ENCODE results near the gene GLIPR1. TPM values are rescaled to one million over a fixed set of nuclear protein-coding genes. Genes with fewer than 3 reads are reported as not detected.

The GLIPR1 gene
- total and polyA plus RNA-seq, 2 donors from 2014 or later, result 2.3 to 20.6 TPM

DNA sequence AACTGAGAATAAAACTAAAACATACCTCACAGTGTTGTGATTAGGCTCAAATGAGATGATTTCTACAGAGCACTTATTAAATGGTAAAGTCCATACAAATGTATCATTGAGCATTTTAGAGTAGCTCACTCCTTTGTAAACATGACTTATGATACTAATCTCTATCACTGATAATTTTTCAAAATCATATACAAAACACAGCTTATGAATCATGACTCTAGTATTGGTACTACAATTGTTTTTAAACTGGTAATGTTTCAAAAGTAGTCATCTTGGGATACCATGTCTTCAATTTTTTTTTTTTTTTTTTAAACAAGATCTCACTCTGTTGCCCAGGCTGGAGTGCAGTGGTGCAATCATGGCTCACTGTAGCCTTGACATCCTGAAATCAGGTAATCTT is 70.9 kb downstream of the GLIPR1 start:
- DNase-seq, result no peak
- Histone ChIP-seq H3K9me3 (ENCODE audit: control insufficient read depth in 2 of 3, insufficient read depth in 1 of 3, low read length in 3 of 3) (no peaks in the 10 kb centered on the region), H3K4me1 (ENCODE audit: control insufficient read depth in 2 of 3, insufficient read depth in 2 of 3, low read depth in 1 of 3, low read length in 3 of 3) (no peaks in the 10 kb centered on the region), H3K9ac (ENCODE audit: low read length in 3 of 3) (no peak overlapping the region), H3K4me3 (ENCODE audit: low read length in 3 of 3) (no peak overlapping the region), H3K36me3 (ENCODE audit: control insufficient read depth in 2 of 3, insufficient read depth in 3 of 3, low read length in 3 of 3) (no peaks in the 10 kb centered on the region), H3K27me3 (ENCODE audit: control insufficient read depth, insufficient read depth, low read length) (no peaks in the 10 kb centered on the region), H3K27ac (ENCODE audit: low read depth in 2 of 2, low read length in 2 of 2) (no peak overlapping the region)
- TF ChIP-seq, protein P1, sequence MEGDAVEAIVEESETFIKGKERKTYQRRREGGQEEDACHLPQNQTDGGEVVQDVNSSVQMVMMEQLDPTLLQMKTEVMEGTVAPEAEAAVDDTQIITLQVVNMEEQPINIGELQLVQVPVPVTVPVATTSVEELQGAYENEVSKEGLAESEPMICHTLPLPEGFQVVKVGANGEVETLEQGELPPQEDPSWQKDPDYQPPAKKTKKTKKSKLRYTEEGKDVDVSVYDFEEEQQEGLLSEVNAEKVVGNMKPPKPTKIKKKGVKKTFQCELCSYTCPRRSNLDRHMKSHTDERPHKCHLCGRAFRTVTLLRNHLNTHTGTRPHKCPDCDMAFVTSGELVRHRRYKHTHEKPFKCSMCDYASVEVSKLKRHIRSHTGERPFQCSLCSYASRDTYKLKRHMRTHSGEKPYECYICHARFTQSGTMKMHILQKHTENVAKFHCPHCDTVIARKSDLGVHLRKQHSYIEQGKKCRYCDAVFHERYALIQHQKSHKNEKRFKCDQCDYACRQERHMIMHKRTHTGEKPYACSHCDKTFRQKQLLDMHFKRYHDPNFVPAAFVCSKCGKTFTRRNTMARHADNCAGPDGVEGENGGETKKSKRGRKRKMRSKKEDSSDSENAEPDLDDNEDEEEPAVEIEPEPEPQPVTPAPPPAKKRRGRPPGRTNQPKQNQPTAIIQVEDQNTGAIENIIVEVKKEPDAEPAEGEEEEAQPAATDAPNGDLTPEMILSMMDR (IDR thresholded peaks at IDR 0.05; ENCODE audit: borderline replicate concordance, extremely low read depth, insufficient read depth), result no peak
- no peak for FAIRE-seq
- intact Hi-C loops (cut with DNase I), result no loop called here

DNA sequence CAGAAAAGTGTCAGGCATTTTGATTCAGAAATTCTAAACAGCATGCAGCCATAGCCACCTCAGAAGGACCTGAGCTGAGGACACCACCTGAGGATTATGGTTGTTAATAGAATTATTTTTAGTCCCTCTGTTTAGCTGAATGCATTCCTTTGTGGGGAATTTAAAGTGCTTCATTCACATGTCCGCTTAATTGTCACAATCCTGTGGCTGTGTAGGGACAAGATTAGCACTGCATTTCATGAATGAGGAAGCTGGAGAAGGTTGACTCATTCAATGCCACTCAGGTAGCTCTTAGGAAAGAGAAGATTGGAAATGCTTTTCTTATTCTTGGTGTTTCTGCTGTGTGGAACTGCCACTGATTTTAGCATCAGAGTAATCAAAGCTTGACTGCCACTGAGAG is 72.8 kb downstream of the GLIPR1 start:
- intact Hi-C loops (cut with DNase I), result no loop called here
- DNase-seq, result no peak
- H3K27me3 ChIP-seq (ENCODE audit: control insufficient read depth, insufficient read depth, low read length), result no peaks in the 10 kb centered on the region
- TF ChIP-seq, protein P1 (IDR thresholded peaks at IDR 0.05; ENCODE audit: borderline replicate concordance, extremely low read depth, insufficient read depth), result no peak
- H3K9me3 ChIP-seq (ENCODE audit: control insufficient read depth in 2 of 3, insufficient read depth in 1 of 3, low read length in 3 of 3), result no peaks in the 10 kb centered on the region
- no peak for FAIRE-seq
- H3K9ac ChIP-seq (ENCODE audit: low read length in 3 of 3), result no peak overlapping the region
- no peaks in the 10 kb centered on the region for H3K4me1 ChIP-seq (ENCODE audit: control insufficient read depth in 2 of 3, insufficient read depth in 2 of 3, low read depth in 1 of 3, low read length in 3 of 3)
- no peak overlapping the region for H3K27ac ChIP-seq (ENCODE audit: low read depth in 2 of 2, low read length in 2 of 2)
- no peak overlapping the region for H3K4me3 ChIP-seq (ENCODE audit: low read length in 3 of 3)
- H3K36me3 ChIP-seq (ENCODE audit: control insufficient read depth in 2 of 3, insufficient read depth in 3 of 3, low read length in 3 of 3), result no peaks in the 10 kb centered on the region

Other genes starting within 250 kb of the GLIPR1 start
- 14.1 TPM for gene CAPS2, start 150.4 kb upstream of the GLIPR1 start, total RNA-seq
- 5.9 TPM for gene CAPS2, start 150.4 kb upstream of the GLIPR1 start, polyA plus RNA-seq (ENCODE audit: insufficient read depth, low read depth, low replicate concordance)
- gene GLIPR1L1, start 146.1 kb upstream of the GLIPR1 start, total RNA-seq, result not detected
- gene GLIPR1L1, start 146.1 kb upstream of the GLIPR1 start, polyA plus RNA-seq (ENCODE audit: insufficient read depth, low read depth, low replicate concordance), result not detected
- gene GLIPR1L2, start 89.7 kb upstream of the GLIPR1 start, total RNA-seq, result 1.1 TPM
- gene GLIPR1L2, start 89.7 kb upstream of the GLIPR1 start, polyA plus RNA-seq (ENCODE audit: insufficient read depth, low read depth, low replicate concordance), result 0.65 TPM
- gene KRR1, start 30.9 kb downstream of the GLIPR1 start, total RNA-seq, result 50.7 TPM
- gene KRR1, start 30.9 kb downstream of the GLIPR1 start, polyA plus RNA-seq (ENCODE audit: insufficient read depth, low read depth, low replicate concordance), result 20.0 TPM